Uterus (tissue), 2 donors: ENCODE data around the gene ADAMTSL5.

Source experiments
- POLR2A ChIP-seq, 2 donors: fragments of 450-650 bp; IDR thresholded peaks; one replicate each; pipeline ENCODE4 v1.6.1; 2016; ENCODE audit warnings: antibody characterized with exemption in 2 of 2, mild to moderate bottlenecking in 1 of 2, moderate library complexity in 1 of 2
- TF ChIP-seq, protein P1 (sequence below), 4 experiments: fragments of 200-600 bp in 2 of 4; fragments of 450-650 bp in 2 of 4; sonication (generic) in 2 of 4; IDR thresholded peaks; one replicate each; pipeline ENCODE4 v1.5.1; 2016 to 2019; ENCODE audit warnings: antibody characterized with exemption in 4 of 4, mild to moderate bottlenecking in 2 of 4, moderate library complexity in 1 of 4

DNA sequence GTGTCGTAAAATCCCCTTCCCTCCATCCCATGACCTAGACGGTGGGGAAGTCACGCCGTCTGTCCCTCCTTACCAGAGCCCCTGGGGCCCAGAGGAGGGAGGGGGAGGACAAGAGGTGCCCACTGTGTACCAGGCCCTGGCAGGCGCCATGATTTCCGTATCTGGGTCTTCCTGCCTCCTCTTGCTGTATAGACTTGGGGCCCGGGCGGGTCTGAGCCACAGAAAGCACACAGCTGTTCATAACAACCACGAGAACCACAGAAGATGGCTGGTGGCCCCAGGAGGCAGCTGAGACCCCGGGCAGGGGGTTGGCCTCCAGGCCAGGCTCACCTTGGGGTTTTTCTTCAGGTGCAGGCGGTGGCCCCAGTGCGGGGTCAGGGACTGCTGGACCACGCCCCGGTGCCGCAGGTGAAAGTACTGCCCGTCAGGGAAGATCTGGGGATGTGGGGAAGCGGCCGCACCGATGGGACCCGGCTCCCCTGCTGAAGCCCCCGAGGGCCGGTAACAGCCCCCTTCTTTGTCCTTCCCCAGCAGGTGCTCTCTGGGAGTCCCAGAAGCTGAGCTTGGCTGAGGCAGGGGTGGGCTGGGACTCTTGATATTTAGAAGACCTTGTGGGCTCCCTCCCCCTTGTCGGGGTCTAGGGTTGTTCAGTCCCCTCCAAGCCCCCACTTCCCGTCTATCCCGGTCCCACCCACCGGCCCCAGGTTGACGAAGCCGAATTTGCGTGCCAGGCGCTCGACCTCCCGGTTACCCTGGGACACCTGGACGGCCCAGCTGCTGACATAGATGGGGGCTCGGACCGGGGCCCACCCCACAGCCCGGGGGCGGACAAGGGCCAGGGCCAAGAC lies 23.1 kb downstream of the ADAMTSL5 start:
- TF ChIP-seq, protein P1, sequence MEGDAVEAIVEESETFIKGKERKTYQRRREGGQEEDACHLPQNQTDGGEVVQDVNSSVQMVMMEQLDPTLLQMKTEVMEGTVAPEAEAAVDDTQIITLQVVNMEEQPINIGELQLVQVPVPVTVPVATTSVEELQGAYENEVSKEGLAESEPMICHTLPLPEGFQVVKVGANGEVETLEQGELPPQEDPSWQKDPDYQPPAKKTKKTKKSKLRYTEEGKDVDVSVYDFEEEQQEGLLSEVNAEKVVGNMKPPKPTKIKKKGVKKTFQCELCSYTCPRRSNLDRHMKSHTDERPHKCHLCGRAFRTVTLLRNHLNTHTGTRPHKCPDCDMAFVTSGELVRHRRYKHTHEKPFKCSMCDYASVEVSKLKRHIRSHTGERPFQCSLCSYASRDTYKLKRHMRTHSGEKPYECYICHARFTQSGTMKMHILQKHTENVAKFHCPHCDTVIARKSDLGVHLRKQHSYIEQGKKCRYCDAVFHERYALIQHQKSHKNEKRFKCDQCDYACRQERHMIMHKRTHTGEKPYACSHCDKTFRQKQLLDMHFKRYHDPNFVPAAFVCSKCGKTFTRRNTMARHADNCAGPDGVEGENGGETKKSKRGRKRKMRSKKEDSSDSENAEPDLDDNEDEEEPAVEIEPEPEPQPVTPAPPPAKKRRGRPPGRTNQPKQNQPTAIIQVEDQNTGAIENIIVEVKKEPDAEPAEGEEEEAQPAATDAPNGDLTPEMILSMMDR (IDR thresholded peaks at IDR 0.05) = no peak
- no peak for TF ChIP-seq POLR2A (IDR thresholded peaks at IDR 0.05)
